ENCODE results near the gene BRD3OS.

DNA sequence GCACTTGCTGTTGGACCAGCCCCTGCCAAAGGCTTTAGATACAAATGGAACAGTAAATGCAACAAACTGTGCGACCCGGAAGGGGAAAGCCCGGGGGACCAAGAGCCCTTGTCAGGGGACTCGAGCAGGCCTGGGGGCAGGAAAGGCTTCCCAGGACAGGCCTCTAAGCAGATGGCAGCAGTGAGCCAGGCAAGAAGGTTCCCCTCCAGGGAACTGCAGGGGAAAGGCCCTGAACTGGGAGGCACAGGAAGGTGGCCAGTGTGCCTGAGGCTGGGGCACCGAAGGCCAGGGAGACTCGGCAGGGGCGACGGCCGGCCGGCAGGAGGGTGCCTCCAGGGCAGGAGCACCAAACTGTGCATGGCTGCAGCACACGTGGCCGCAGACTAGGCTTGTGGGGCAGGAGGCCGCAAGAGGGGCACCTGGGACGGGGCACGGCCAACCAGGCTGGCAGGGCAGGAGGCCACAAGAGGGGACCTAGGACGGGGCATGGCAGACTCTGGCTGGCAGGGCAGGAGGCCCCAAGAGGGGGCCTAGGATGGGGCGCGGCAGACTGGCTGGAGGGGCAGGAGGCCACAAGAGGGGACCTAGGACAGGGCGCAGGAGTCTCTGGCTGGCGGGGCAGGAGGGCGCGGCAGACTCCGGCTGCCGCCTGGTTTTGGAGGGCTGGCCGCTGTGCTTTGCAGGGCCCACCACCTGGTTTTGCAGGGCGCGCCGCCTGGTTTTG, 43.2 kb upstream of the BRD3OS start:
- TF ChIP-seq YY1 (IDR thresholded peaks at IDR 0.05; ENCODE audit: insufficient read depth, insufficient read length), result no peak
- TF ChIP-seq ZNF274 (IDR thresholded peaks at IDR 0.05; ENCODE audit: low read depth, low read length), result no peak

Data from NT2/D1 (cell line).